HG03025 (cell line): Measurements from ENCODE around the gene NIPAL3.
"Not testable (repeated sequence)": the region's sequence is repeated elsewhere in the genome, so short reads cannot be mapped to it uniquely, and the experiment has no call there.

Experiments
- ATAC-seq: cut with Tn5 transposase; IDR thresholded peaks from one replicate; pipeline ENCODE4 v1.9.1; 2021; ENCODE audit warnings: mild to moderate bottlenecking, moderate library complexity; ENCODE audit not compliant: unreplicated experiment, low FRiP score

Gene NIPAL3

GRCh38 chr1:24507405-24507804 lies 91.8 kb downstream of the NIPAL3 start:
- no peak for ATAC-seq

- no peak for ATAC-seq
Observed at GRCh38 chr1:24508911-24509310, 93.3 kb downstream of the NIPAL3 start.

- no peak for ATAC-seq
Observed at GRCh38 chr1:24513706-24514105, 98.1 kb downstream of the NIPAL3 start.

- no peak for ATAC-seq
Observed at GRCh38 chr1:24514946-24515345, 99.3 kb downstream of the NIPAL3 start.

- not testable (repeated sequence) for ATAC-seq
Observed at GRCh38 chr1:24515671-24516209, 100.1 kb downstream of the NIPAL3 start.

GRCh38 chr1:24516506-24516905 lies 100.9 kb downstream of the NIPAL3 start:
- ATAC-seq = no peak

GRCh38 chr1:24517898-24518297 lies 102.3 kb downstream of the NIPAL3 start:
- no peak for ATAC-seq

GRCh38 chr1:24520282-24520681 lies 104.7 kb downstream of the NIPAL3 start:
- ATAC-seq = not testable (repeated sequence)
